ENCODE data around the gene ODF4. TPM values are rescaled to one million over a fixed set of nuclear protein-coding genes. Genes with fewer than 3 reads are reported as not detected.
"Not testable (repeated sequence)": the region's sequence is repeated elsewhere in the genome, so short reads cannot be mapped to it uniquely, and the experiment has no call there.

The ODF4 gene
- polyA plus RNA-seq, 3 donors, result not detected

GRCh38 chr17:8366231-8366630 lies 26.6 kb downstream of the ODF4 start:
- no peak for DNase-seq

- no peak for DNase-seq
Measured at GRCh38 chr17:8368193-8368592, 28.6 kb downstream of the ODF4 start.

GRCh38 chr17:8369944-8370343 lies 30.3 kb downstream of the ODF4 start:
- DNase-seq, result no peak

- DNase-seq, result no peak
Measured at GRCh38 chr17:8371786-8372185, 32.1 kb downstream of the ODF4 start.

- DNase-seq, result no peak
Measured at GRCh38 chr17:8372422-8372821, 32.8 kb downstream of the ODF4 start.

- DNase-seq, result not testable (repeated sequence)
Measured at GRCh38 chr17:8373856-8374255, 34.2 kb downstream of the ODF4 start.

- DNase-seq, result peak; percentile 55
Measured at GRCh38 chr17:8375738-8376259, 36.2 kb downstream of the ODF4 start.

- peak; percentile 88 for DNase-seq
Measured at GRCh38 chr17:8376271-8377067, 36.8 kb downstream of the ODF4 start, which contains the start of gene KRABD2. Gene KRABD2 (minus strand): TSS chr17:8376704.

GRCh38 chr17:8377422-8377821 lies 37.8 kb downstream of the ODF4 start:
- DNase-seq, result no peak

- not testable (repeated sequence) for DNase-seq
Measured at GRCh38 chr17:8378117-8378516, 38.5 kb downstream of the ODF4 start.

- DNase-seq, result no peak
Measured at GRCh38 chr17:8380049-8380448, 40.4 kb downstream of the ODF4 start.

GRCh38 chr17:8382052-8382879 lies 42.6 kb downstream of the ODF4 start:
- no peak for DNase-seq

GRCh38 chr17:8382880-8383142 lies 43.2 kb downstream of the ODF4 start:
- no peak for DNase-seq

GRCh38 chr17:8383143-8383822 lies 43.6 kb downstream of the ODF4 start, which contains the start of gene RPL26:
Gene RPL26 (minus strand): TSS chr17:8383193. CDS start chr17:8382310, 883 bp downstream.
- DNase-seq, result peak; percentile 99

- no peak for DNase-seq
Measured at GRCh38 chr17:8384801-8385378, 45.2 kb downstream of the ODF4 start.

- DNase-seq, result no peak
Measured at GRCh38 chr17:8386841-8387240, 47.2 kb downstream of the ODF4 start.

GRCh38 chr17:8387914-8388651 lies 48.4 kb downstream of the ODF4 start:
- no peak for DNase-seq

- no peak for DNase-seq
Measured at GRCh38 chr17:8391711-8392110, 52.1 kb downstream of the ODF4 start.

GRCh38 chr17:8392274-8392673 lies 52.6 kb downstream of the ODF4 start:
- DNase-seq, result no peak

GRCh38 chr17:8392674-8393469 lies 53.2 kb downstream of the ODF4 start:
- no peak for DNase-seq

Data from renal pelvis (tissue), 4 donors.